ENCODE results near the gene F7. TPM values are rescaled to one million over a fixed set of nuclear protein-coding genes. Genes with fewer than 3 reads are reported as not detected.

F7 gene
- total and polyA plus RNA-seq, 2 donors (not counting 1 experiment from before 2014, with no cell fraction given): not detected

GRCh38 chr13:113083022-113083373 is 22.6 kb upstream of the F7 start:
- TF ChIP-seq CTCF (conservative IDR thresholded peaks at IDR 0.05 in 1 of 2, IDR thresholded peaks at IDR 0.05 in 1 of 2; ENCODE audit: low read depth in 1 of 2, low read length in 2 of 2): no peak
- no peak for TF ChIP-seq EZH2 (IDR thresholded peaks at IDR 0.05; ENCODE audit: low read length, missing control alignments)
- no peak overlapping the region for H3K4me2 ChIP-seq (ENCODE audit: extremely low read depth, insufficient read depth, low read length)

GRCh38 chr13:113083402-113084061 is 22.1 kb upstream of the F7 start:
- no peaks in the 10 kb centered on the region for H3K9me3 ChIP-seq (ENCODE audit: control insufficient read depth, insufficient read depth, low read depth, low read length)
- H2AFZ ChIP-seq (ENCODE audit: low read length): no peak overlapping the region
- no peak overlapping the region for H3K4me3 ChIP-seq (replicated peaks in 1 of 4; ENCODE audit: control extremely low read depth in 1 of 4, insufficient read depth in 1 of 4, low read depth in 3 of 4, low read length in 4 of 4)
- no peak overlapping the region for H3K9ac ChIP-seq (ENCODE audit: insufficient read depth, low read length)
- H4K20me1 ChIP-seq (ENCODE audit: control insufficient read depth, extremely low read depth, insufficient read depth, low read length): no peaks in the 10 kb centered on the region
- peak; percentile 30 to 32 for DNase-seq (ENCODE audit: low read depth in 2 of 2)
- no peaks in the 10 kb centered on the region for H3K27me3 ChIP-seq (ENCODE audit: control insufficient read depth, insufficient read depth, low read length)
- H3K4me2 ChIP-seq (ENCODE audit: extremely low read depth, insufficient read depth, low read length): no peak overlapping the region
- H3K79me2 ChIP-seq (ENCODE audit: control insufficient read depth, insufficient read depth, low read length): no peaks in the 10 kb centered on the region
- TF ChIP-seq EZH2 (IDR thresholded peaks at IDR 0.05; ENCODE audit: low read length, missing control alignments): no peak
- no peak for TF ChIP-seq CTCF (conservative IDR thresholded peaks at IDR 0.05 in 1 of 2, IDR thresholded peaks at IDR 0.05 in 1 of 2; ENCODE audit: low read depth in 1 of 2, low read length in 2 of 2)
- H3K4me1 ChIP-seq (ENCODE audit: control insufficient read depth, extremely low read depth, insufficient read depth, low read length): no peaks in the 10 kb centered on the region
- H3K27ac ChIP-seq (ENCODE audit: insufficient read depth, low read length): no peak overlapping the region
- no peaks in the 10 kb centered on the region for H3K36me3 ChIP-seq (ENCODE audit: control insufficient read depth, insufficient read depth, low read length)

More at GRCh38 chr13:113083022-113083373, 22.6 kb upstream of the F7 start:
- Histone ChIP-seq H3K9ac (ENCODE audit: insufficient read depth, low read length) (no peak overlapping the region), H3K9me3 (ENCODE audit: control insufficient read depth, insufficient read depth, low read depth, low read length) (no peaks in the 10 kb centered on the region), H4K20me1 (ENCODE audit: control insufficient read depth, extremely low read depth, insufficient read depth, low read length) (no peaks in the 10 kb centered on the region), H3K4me1 (ENCODE audit: control insufficient read depth, extremely low read depth, insufficient read depth, low read length) (no peaks in the 10 kb centered on the region), H3K79me2 (ENCODE audit: control insufficient read depth, insufficient read depth, low read length) (no peaks in the 10 kb centered on the region), H3K27ac (ENCODE audit: insufficient read depth, low read length) (no peak overlapping the region), H2AFZ (ENCODE audit: low read length) (no peak overlapping the region), H3K27me3 (ENCODE audit: control insufficient read depth, insufficient read depth, low read length) (no peaks in the 10 kb centered on the region), H3K36me3 (ENCODE audit: control insufficient read depth, insufficient read depth, low read length) (no peaks in the 10 kb centered on the region), H3K4me3 (replicated peaks in 1 of 4; ENCODE audit: control extremely low read depth in 1 of 4, insufficient read depth in 1 of 4, low read depth in 3 of 4, low read length in 4 of 4) (no peak overlapping the region)
- no peak for DNase-seq (ENCODE audit: low read depth in 2 of 2)

GRCh38 chr13:113084094-113084942 is 21.3 kb upstream of the F7 start:
- H3K27me3 ChIP-seq (ENCODE audit: control insufficient read depth, insufficient read depth, low read length): no peaks in the 10 kb centered on the region
- H3K4me3 ChIP-seq (replicated peaks in 1 of 4; ENCODE audit: control extremely low read depth in 1 of 4, insufficient read depth in 1 of 4, low read depth in 3 of 4, low read length in 4 of 4): no peak overlapping the region
- no peaks in the 10 kb centered on the region for H3K36me3 ChIP-seq (ENCODE audit: control insufficient read depth, insufficient read depth, low read length)
- H3K4me2 ChIP-seq (ENCODE audit: extremely low read depth, insufficient read depth, low read length): no peak overlapping the region
- no peaks in the 10 kb centered on the region for H3K4me1 ChIP-seq (ENCODE audit: control insufficient read depth, extremely low read depth, insufficient read depth, low read length)
- TF ChIP-seq EZH2 (IDR thresholded peaks at IDR 0.05; ENCODE audit: low read length, missing control alignments): no peak
- TF ChIP-seq CTCF (conservative IDR thresholded peaks at IDR 0.05 in 1 of 2, IDR thresholded peaks at IDR 0.05 in 1 of 2; ENCODE audit: low read depth in 1 of 2, low read length in 2 of 2): peak in 1 of 2 donors; percentile 13
- H3K27ac ChIP-seq (ENCODE audit: insufficient read depth, low read length): no peak overlapping the region
- H2AFZ ChIP-seq (ENCODE audit: low read length): no peak overlapping the region
- H3K79me2 ChIP-seq (ENCODE audit: control insufficient read depth, insufficient read depth, low read length): no peaks in the 10 kb centered on the region
- H4K20me1 ChIP-seq (ENCODE audit: control insufficient read depth, extremely low read depth, insufficient read depth, low read length): no peaks in the 10 kb centered on the region
- no peak for DNase-seq (ENCODE audit: low read depth in 2 of 2)
- no peaks in the 10 kb centered on the region for H3K9me3 ChIP-seq (ENCODE audit: control insufficient read depth, insufficient read depth, low read depth, low read length)
- H3K9ac ChIP-seq (ENCODE audit: insufficient read depth, low read length): no peak overlapping the region

All from fibroblast of lung (primary cell).